IMR-90 (cell line): Measurements from ENCODE around the gene LHX1. TPM values are rescaled to one million over a fixed set of nuclear protein-coding genes. Genes with fewer than 3 reads are reported as not detected.
A peak's percentile ranks its signal among the peaks of the same experiment; 100 is the strongest.

Experiments
- ATAC-seq: fragments of 200-7000 bp; cut with Tn5 transposase; 2 replicates; pipeline ENCODE4 v1.9.1; 2020; ENCODE audit warnings: low read depth, mild to moderate bottlenecking, moderate library complexity
- BruUV-seq: library from RNA; stranded (reverse); fragments of 400-500 nt; replicated peaks from 2 replicates; lab custom pipeline; 2021; lab: Mats Ljungman, UMichigan
- CTCF ChIA-PET: fragments of 300-600 bp; formaldehyde crosslinking; extraction: SDS; loops from one replicate; lab custom pipeline; 2021; ENCODE audit warnings: antibody characterized with exemption; lab: Yijun Ruan, JAX
- POLR2A ChIA-PET: fragments of 300-600 bp; sonication (Branson Sonifier 250); formaldehyde crosslinking; loops from one replicate; lab custom pipeline; 2022; ENCODE audit warnings: antibody characterized with exemption; ENCODE audit not compliant: unreplicated experiment; lab: Charles Lee
- DNase-seq: peaks from one replicate; pipeline ENCODE4 v3.0.0; 2013
- H2AFZ ChIP-seq: replicated peaks from 2 replicates; pipeline ENCODE3; 2013; ENCODE audit warnings: low read length, mild to moderate bottlenecking; ENCODE audit not compliant: poor library complexity
- H2AK5ac ChIP-seq: 2 replicates; pipeline ENCODE4 v1.6.1; 2013; ENCODE audit warnings: low read depth, low read length, inconsistent platforms
- H2AK9ac ChIP-seq: replicated peaks from 2 replicates; pipeline ENCODE3; 2013; ENCODE audit warnings: mild to moderate bottlenecking, low read depth, low read length, moderate library complexity; ENCODE audit not compliant: poor library complexity
- H2BK120ac ChIP-seq: 2 replicates; pipeline ENCODE4 v1.6.1; 2013; ENCODE audit warnings: low read depth, low read length, inconsistent platforms
- H2BK15ac ChIP-seq: 3 replicates; pipeline ENCODE4 v1.6.1; 2013; ENCODE audit warnings: low read depth, low read length, inconsistent platforms
- H2BK20ac ChIP-seq: 2 replicates; pipeline ENCODE4 v1.6.1; 2013; ENCODE audit warnings: low read depth, mild to moderate bottlenecking, inconsistent platforms, low read length, moderate library complexity
- H2BK5ac ChIP-seq: 2 replicates; pipeline ENCODE4 v1.6.1; 2013; ENCODE audit warnings: mild to moderate bottlenecking, low read depth, low read length, inconsistent platforms; ENCODE audit not compliant: poor library complexity, severe bottlenecking
- H3K14ac ChIP-seq: replicated peaks from 2 replicates; pipeline ENCODE4 v1.6.1; 2013; ENCODE audit warnings: low read depth, low read length, inconsistent platforms
- H3K18ac ChIP-seq: 2 replicates; pipeline ENCODE4 v1.6.1; 2013; ENCODE audit warnings: low read depth, low read length, control low read depth
- H3K23ac ChIP-seq: 2 replicates; pipeline ENCODE4 v1.6.1; 2013; ENCODE audit warnings: low read depth, low read length, inconsistent platforms
- H3K27ac ChIP-seq: 2 replicates; pipeline ENCODE4 v1.5.1; 2013; ENCODE audit warnings: mild to moderate bottlenecking, control low read depth, low read length; ENCODE audit not compliant: insufficient read depth
- H3K27me3 ChIP-seq: 2 replicates; pipeline ENCODE4 v1.6.1; 2013; ENCODE audit warnings: low read length; ENCODE audit not compliant: control insufficient read depth, insufficient read depth
- H3K36me3 ChIP-seq: 2 replicates; pipeline ENCODE4 v1.6.1; 2013; ENCODE audit warnings: low read length, mixed read lengths; ENCODE audit not compliant: control insufficient read depth, insufficient read depth
- H3K4ac ChIP-seq: 2 replicates; pipeline ENCODE4 v1.6.1; 2013; ENCODE audit warnings: low read depth, low read length, inconsistent platforms
- H3K4me1 ChIP-seq: 2 replicates; pipeline ENCODE4 v1.6.1; 2013; ENCODE audit warnings: low read length, mixed read lengths; ENCODE audit not compliant: control insufficient read depth, insufficient read depth
- H3K4me2 ChIP-seq: 2 replicates; pipeline ENCODE4 v1.6.1; 2013; ENCODE audit warnings: low read depth, mild to moderate bottlenecking, control low read depth, low read length, moderate library complexity
- H3K4me3 ChIP-seq: 2 replicates; pipeline ENCODE4 v1.5.1; 2013; ENCODE audit warnings: low read depth, mild to moderate bottlenecking, control low read depth, low read length, moderate library complexity; ENCODE audit not compliant: insufficient read depth
- H3K56ac ChIP-seq: 2 replicates; pipeline ENCODE4 v1.6.1; 2013; ENCODE audit warnings: low read length, inconsistent platforms; ENCODE audit not compliant: insufficient read depth; ENCODE audit errors: extremely low read depth
- H3K79me1 ChIP-seq, 2 experiments: 2 replicates each; pipeline ENCODE4 v1.6.1; 2013; ENCODE audit warnings: low read length in 2 of 2, inconsistent platforms in 1 of 2, low read depth in 1 of 2
- H3K9ac ChIP-seq: 2 replicates; pipeline ENCODE4 v1.6.1; 2013; ENCODE audit warnings: low read depth, low read length, control low read depth
- H3K9me1 ChIP-seq: 2 replicates; pipeline ENCODE4 v1.6.1; 2013; ENCODE audit warnings: low read length, inconsistent platforms; ENCODE audit not compliant: insufficient read depth
- H3K9me3 ChIP-seq: 2 replicates; pipeline ENCODE4 v1.6.1; 2013; ENCODE audit warnings: low read length; ENCODE audit not compliant: control insufficient read depth, insufficient read depth
- H4K20me1 ChIP-seq: 2 replicates; pipeline ENCODE4 v1.6.1; 2013; ENCODE audit warnings: low read length, inconsistent platforms; ENCODE audit not compliant: insufficient read depth
- H4K5ac ChIP-seq: 2 replicates; pipeline ENCODE4 v1.6.1; 2013; ENCODE audit warnings: mild to moderate bottlenecking, low read depth, low read length, control low read depth
- H4K8ac ChIP-seq, 2 experiments: 2 replicates each; pipeline ENCODE4 v1.6.1; 2013; ENCODE audit warnings: low read depth in 2 of 2, low read length in 2 of 2, control low read depth in 1 of 2, inconsistent platforms in 1 of 2
- H4K91ac ChIP-seq: 2 replicates; pipeline ENCODE4 v1.6.1; 2013; ENCODE audit warnings: low read depth, low read length, inconsistent platforms; ENCODE audit not compliant: insufficient read depth
- BHLHE40 ChIP-seq: fragments of 150-350 bp; IDR thresholded peaks from 2 replicates; pipeline ENCODE4 v1.6.1; 2016; ENCODE audit warnings: mild to moderate bottlenecking, low read depth, low read length
- CEBPB ChIP-seq: IDR thresholded peaks from 2 replicates; pipeline ENCODE4 v1.6.1; 2012; ENCODE audit warnings: low read depth, low read length, improper control_type of control experiment
- CHD1 ChIP-seq: IDR thresholded peaks from 2 replicates; pipeline ENCODE4 v1.6.1; 2012; ENCODE audit warnings: low read depth, low read length, improper control_type of control experiment
- RCOR1 ChIP-seq: IDR thresholded peaks from 2 replicates; pipeline ENCODE4 v1.6.1; 2012; ENCODE audit warnings: mild to moderate bottlenecking, low read length, improper control_type of control experiment; ENCODE audit not compliant: insufficient replicate concordance
- RFX5 ChIP-seq: IDR thresholded peaks from 2 replicates; pipeline ENCODE4 v1.8.0; 2012; ENCODE audit warnings: low read depth, mild to moderate bottlenecking, low read length, moderate library complexity
- WGBS, 2 experiments: methylation state at CpG; one replicate each; pipeline versions ENCODE4 v1.1.5 to v1.1.7; 2013; ENCODE audit warnings: missing lambda C conversion rate in 2 of 2; ENCODE audit not compliant: insufficient read length in 1 of 2; ENCODE audit errors: extremely low coverage in 2 of 2; 5-methylcytosine and 5-hydroxymethylcytosine counted together
- dilution Hi-C: fragments of 300-500 bp; cut with HindIII; formaldehyde crosslinking; loops from one replicate; pipeline ENCODE4 v1.14.3; 2018; ENCODE audit warnings: low sequenced_read_pairs; ENCODE audit not compliant: unreplicated experiment
- in situ Hi-C: fragments of 300-500 bp; cut with MboI; formaldehyde crosslinking; loops from 3 replicates; pipeline ENCODE4 v1.14.3; 2019; ENCODE audit warnings: low sequenced_read_pairs, inconsistent platforms, mixed read lengths
- intact Hi-C: fragments of 100-400 bp; cut with micrococcal nuclease; formaldehyde crosslinking; loops from 2 replicates; pipeline ENCODE4 v1.10.0; 2022
- polyA plus RNA-seq, 3 experiments: library from polyadenylated mRNA; depleted of rRNA; stranded (reverse); fragments of >200 nt; gene quantifications; 2 replicates each; pipeline ENCODE4 v1.2.3, GENCODE V29; 2012; ENCODE audit warnings: low replicate concordance in 1 of 3
- total RNA-seq: library from RNA; depleted of rRNA; stranded (reverse); fragments of >200 nt; gene quantifications from 2 replicates; pipeline ENCODE4 v1.2.3, GENCODE V29; 2012
- TF ChIP-seq, protein P1 (sequence below): fragments of 150-350 bp; IDR thresholded peaks from 2 replicates; pipeline ENCODE4 v1.6.1; 2017; ENCODE audit warnings: mild to moderate bottlenecking, antibody characterized with exemption, low read length, low read depth

LHX1 gene
- total and polyA plus RNA-seq, 2 of the 4 experiments (the other 2 are of a cell fraction) = not detected

DNA sequence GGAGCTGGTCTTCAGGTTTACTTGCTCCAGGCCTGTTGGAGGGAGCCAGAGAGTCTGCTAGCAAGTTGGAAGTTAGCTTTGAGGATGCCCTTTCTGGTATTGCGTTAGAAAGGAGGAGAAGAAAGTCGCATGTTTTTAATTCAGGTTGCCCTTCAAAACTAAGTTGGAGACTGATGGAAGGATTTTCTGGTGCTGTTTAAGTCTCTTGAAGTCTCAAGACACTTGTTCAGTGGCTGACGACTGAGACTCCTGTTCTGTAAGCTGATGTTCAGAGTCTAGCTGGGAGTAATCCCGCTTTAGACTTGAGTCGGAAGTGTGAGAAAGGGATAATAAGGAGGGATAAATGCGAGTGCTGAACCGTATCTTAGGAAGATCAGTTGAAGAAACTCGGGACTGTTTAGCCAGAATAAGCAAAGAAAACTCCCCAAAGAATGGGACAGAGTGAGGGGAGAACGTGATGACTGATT, 12.2 kb downstream of the LHX1 start:
- TF ChIP-seq CHD1 = no peak
- no peak for TF ChIP-seq BHLHE40
- no peak for TF ChIP-seq RFX5
- TF ChIP-seq, protein P1, sequence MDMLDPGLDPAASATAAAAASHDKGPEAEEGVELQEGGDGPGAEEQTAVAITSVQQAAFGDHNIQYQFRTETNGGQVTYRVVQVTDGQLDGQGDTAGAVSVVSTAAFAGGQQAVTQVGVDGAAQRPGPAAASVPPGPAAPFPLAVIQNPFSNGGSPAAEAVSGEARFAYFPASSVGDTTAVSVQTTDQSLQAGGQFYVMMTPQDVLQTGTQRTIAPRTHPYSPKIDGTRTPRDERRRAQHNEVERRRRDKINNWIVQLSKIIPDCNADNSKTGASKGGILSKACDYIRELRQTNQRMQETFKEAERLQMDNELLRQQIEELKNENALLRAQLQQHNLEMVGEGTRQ = no peak
- no peak for TF ChIP-seq RCOR1
- TF ChIP-seq CEBPB = no peak
- in situ Hi-C loops = no loop called here
- peak; percentile 37 for DNase-seq
- Histone ChIP-seq H3K23ac (peak overlapping the region; percentile 92), H2BK20ac (no peak overlapping the region), H2AFZ (peak overlapping the region; percentile 98), H3K56ac (peak overlapping the region; percentile 67), H4K5ac (peak overlapping the region; percentile 13), H3K4ac (peak overlapping the region; percentile 88), H4K20me1 (no peaks in the 10 kb centered on the region; the same call in none of the 2 replicates), H2BK15ac (no peak overlapping the region), H3K4me3 (peak overlapping the region; percentile 55), H3K9me3 (no peaks in the 10 kb centered on the region), H3K27ac (peak overlapping the region; percentile 78), H3K4me1 (peaks cover 3% of the 10 kb centered on the region), H3K4me2 (peak overlapping the region; percentile 95), H2BK120ac (no peak overlapping the region; the same call in 1 of the 2 replicates), H4K8ac (peak overlapping the region; percentile 62 to 85; a peak in 3 of 4 replicates), H2AK9ac (peak overlapping the region; percentile 84), H3K9ac (peak overlapping the region; percentile 80), H2AK5ac (no peak overlapping the region), H3K36me3 (peaks cover 13% of the 10 kb centered on the region), H3K79me1 (peaks cover 23 to 27% of the 10 kb centered on the region in 2 experiments), H2BK5ac (peak overlapping the region; percentile 49), H3K9me1 (0 out of 2 replicates have a peak, but pooled peaks cover 2% of the 10 kb centered on the region), H4K91ac (0 out of 2 replicates have a peak overlapping the region, but pooled peaks have one; percentile 39), H3K18ac (no peak overlapping the region), H3K27me3 (peaks cover 33% of the 10 kb centered on the region), H3K14ac (peak overlapping the region; percentile 96)
- peak; percentile 3; the same call in 1 of the 2 replicates for ATAC-seq
- dilution Hi-C loops = no loop called here
- BruUV-seq = no TSS peak
- ChIA-PET POLR2A (no interaction called here), CTCF (interaction anchor here (0.6 to 0.9 kb wide), 3 partner anchors 10 to 584 kb away, joined by 3 to 9 read pairs (median 4); no protein-coding TSS in a partner anchor)
- intact Hi-C loops = loop anchor here (5.0 to 10.0 kb wide), 2 partner anchors 98 to 315 kb away; no protein-coding TSS in a partner anchor
- 0% methylated on average over 2 of the region's 9 CpGs; no CpG with 5 or more reads in 1 of the 2 experiments for WGBS, 2 experiments
